Endodermal cell (in vitro differentiated cells): ENCODE results near the gene GNG14. TPM values are rescaled to one million over a fixed set of nuclear protein-coding genes. Genes with fewer than 3 reads are reported as not detected.
"Not testable (repeated sequence)": the region's sequence is repeated elsewhere in the genome, so short reads cannot be mapped to it uniquely, and the experiment has no call there.

Source experiments
- DNase-seq: peaks from one replicate; pipeline ENCODE4 v3.0.0-alpha.2; 2017
- H3K27ac ChIP-seq: 2 replicates; pipeline ENCODE4 v1.5.1; 2013; ENCODE audit warnings: mild to moderate bottlenecking, low read depth, low read length, moderate library complexity
- H3K27me3 ChIP-seq: 2 replicates; pipeline ENCODE4 v1.6.1; 2013; ENCODE audit warnings: mild to moderate bottlenecking, low read length, moderate library complexity; ENCODE audit not compliant: insufficient read depth, control insufficient read depth, poor library complexity, severe bottlenecking
- H3K36me3 ChIP-seq: 2 replicates; pipeline ENCODE4 v1.7.0; 2013; ENCODE audit warnings: mild to moderate bottlenecking, low read length, moderate library complexity; ENCODE audit not compliant: control insufficient read depth, insufficient read depth
- H3K4me1 ChIP-seq: one replicate; pipeline ENCODE4 v1.7.0; 2013; ENCODE audit warnings: low read length; ENCODE audit not compliant: control insufficient read depth, insufficient read depth
- H3K4me3 ChIP-seq: 2 replicates; pipeline ENCODE4 v1.5.1; 2013; ENCODE audit warnings: mild to moderate bottlenecking, low read length, moderate library complexity
- H3K9ac ChIP-seq: 2 replicates; pipeline ENCODE4 v1.6.1; 2013; ENCODE audit warnings: mild to moderate bottlenecking, low read length, moderate library complexity; ENCODE audit not compliant: poor library complexity, severe bottlenecking; ENCODE audit errors: extremely low read depth
- H3K9me3 ChIP-seq: 2 replicates; pipeline ENCODE4 v1.6.1; 2013; ENCODE audit warnings: mild to moderate bottlenecking, low read length, moderate library complexity; ENCODE audit not compliant: control insufficient read depth
- H3K27ac Mint-ChIP-seq: 2 replicates; pipeline ENCODE4 v1.8.0; 2020; ENCODE audit warnings: mixed read lengths
- H3K27me3 Mint-ChIP-seq: 2 replicates; pipeline ENCODE4 v1.8.0; 2021; ENCODE audit warnings: mild to moderate bottlenecking, mixed read lengths; ENCODE audit not compliant: insufficient read depth
- H3K36me3 Mint-ChIP-seq: 2 replicates; pipeline ENCODE4 v1.8.0; 2020; ENCODE audit warnings: low read depth, mixed read lengths
- H3K4me1 Mint-ChIP-seq: 2 replicates; pipeline ENCODE4 v1.8.0; 2020; ENCODE audit warnings: mixed read lengths
- H3K4me3 Mint-ChIP-seq: 2 replicates; pipeline ENCODE4 v1.8.0; 2020; ENCODE audit warnings: mild to moderate bottlenecking, moderate library complexity, mixed read lengths
- H3K9me3 Mint-ChIP-seq: 2 replicates; pipeline ENCODE4 v1.8.0; 2020; ENCODE audit warnings: mild to moderate bottlenecking, mixed read lengths
- CTCF ChIP-seq: fragments of 200-600 bp; sonication (generic); conservative IDR thresholded peaks from 2 replicates; pipeline ENCODE4 v1.5.0; 2021; ENCODE audit warnings: antibody characterized with exemption, mild to moderate bottlenecking
- WGBS, 2 experiments: methylation state at CpG; one replicate each; pipeline versions ENCODE4 v1.1.5 to v1.1.7; 2013; ENCODE audit warnings: missing lambda C conversion rate in 2 of 2, mixed read lengths in 1 of 2; ENCODE audit not compliant: insufficient coverage in 1 of 2, insufficient read length in 1 of 2; 5-methylcytosine and 5-hydroxymethylcytosine counted together
- total RNA-seq, 2 donors: library from RNA; stranded (reverse); fragmentation: NEBNext Ultra II Directional in 1 of 2; extraction: Animal tissue kit (Norgen Biotek cat#: 25700) in 1 of 2; gene quantifications; 2 replicates in 1 of 2; 3 replicates in 1 of 2; pipeline ENCODE4 v1.2.1, GENCODE V29; 2021

The GNG14 gene
- total RNA-seq, 2 donors from 2014 or later, result not detected

- H3K4me3 ChIP-seq, result no peak overlapping the region
- H3K4me1 ChIP-seq, result no peaks in the 10 kb centered on the region
- no peaks in the 10 kb centered on the region for H3K36me3 ChIP-seq
- Mint-ChIP-seq H3K9me3 (peaks cover 9% of the 10 kb centered on the region), H3K27ac (no peak overlapping the region), H3K27me3 (peaks cover 10% of the 10 kb centered on the region), H3K36me3 (peaks cover 11% of the 10 kb centered on the region), H3K4me1 (no peaks in the 10 kb centered on the region), H3K4me3 (no peak overlapping the region)
- no peak for DNase-seq
- H3K27me3 ChIP-seq, result no peaks in the 10 kb centered on the region
- no peak overlapping the region for H3K27ac ChIP-seq
- H3K9ac ChIP-seq, result no peak overlapping the region
- WGBS, 2 experiments, result 88 to 89% methylated on average over 13 of the region's 13 CpGs
- TF ChIP-seq CTCF, result no peak
- H3K9me3 ChIP-seq, result no peaks in the 10 kb centered on the region
Observed at GRCh38 chr19:12641456-12641855, 46.3 kb upstream of the GNG14 start.

GRCh38 chr19:12642506-12642905 is 45.3 kb upstream of the GNG14 start:
- H3K27ac Mint-ChIP-seq, result no peak overlapping the region
- Histone ChIP-seq H3K9me3 (no peaks in the 10 kb centered on the region), H3K27me3 (no peaks in the 10 kb centered on the region), H3K4me3 (no peak overlapping the region), H3K9ac (no peak overlapping the region), H3K36me3 (no peaks in the 10 kb centered on the region), H3K4me1 (no peaks in the 10 kb centered on the region), H3K27ac (no peak overlapping the region)
- DNase-seq, result no peak
- H3K9me3 Mint-ChIP-seq, result peaks cover 9% of the 10 kb centered on the region
- 90 to 98% methylated on average over 10 to 26 of the region's 26 CpGs for WGBS, 2 experiments
- peaks cover 11% of the 10 kb centered on the region for H3K36me3 Mint-ChIP-seq
- H3K27me3 Mint-ChIP-seq, result peaks cover 10% of the 10 kb centered on the region
- no peak overlapping the region for H3K4me3 Mint-ChIP-seq
- H3K4me1 Mint-ChIP-seq, result no peaks in the 10 kb centered on the region
- TF ChIP-seq CTCF, result no peak

GRCh38 chr19:12643716-12644115 is 44.1 kb upstream of the GNG14 start:
- not testable (repeated sequence) for H3K9ac ChIP-seq, H3K27ac Mint-ChIP-seq, H3K9me3 Mint-ChIP-seq, H3K27ac ChIP-seq, H3K9me3 ChIP-seq, H3K27me3 ChIP-seq, H3K4me3 Mint-ChIP-seq, DNase-seq, H3K36me3 ChIP-seq, H3K4me1 ChIP-seq, H3K4me1 Mint-ChIP-seq, H3K4me3 ChIP-seq
- H3K27me3 Mint-ChIP-seq, result peaks cover 10% of the 10 kb centered on the region
- 92 to 95% methylated on average over 4 to 14 of the region's 14 CpGs for WGBS, 2 experiments
- H3K36me3 Mint-ChIP-seq, result peaks cover 16% of the 10 kb centered on the region

GRCh38 chr19:12646551-12646950 is 41.2 kb upstream of the GNG14 start:
- no peak overlapping the region for H3K27ac Mint-ChIP-seq
- WGBS, 2 experiments, result 91 to 94% methylated on average over 7 to 10 of the region's 10 CpGs
- no peaks in the 10 kb centered on the region for H3K4me1 ChIP-seq

More at GRCh38 chr19:12646551-12646950, 41.2 kb upstream of the GNG14 start:
- no peak overlapping the region for H3K4me3 ChIP-seq
- H3K9me3 ChIP-seq, result no peaks in the 10 kb centered on the region
- TF ChIP-seq CTCF, result no peak
- H3K36me3 Mint-ChIP-seq, result peaks cover 33% of the 10 kb centered on the region
- no peak overlapping the region for H3K9ac ChIP-seq
- no peaks in the 10 kb centered on the region for H3K36me3 ChIP-seq
- no peaks in the 10 kb centered on the region for H3K27me3 ChIP-seq
- no peaks in the 10 kb centered on the region for H3K27me3 Mint-ChIP-seq
- no peak for DNase-seq
- peaks cover 1% of the 10 kb centered on the region for H3K9me3 Mint-ChIP-seq
- no peaks in the 10 kb centered on the region for H3K4me1 Mint-ChIP-seq
- H3K27ac ChIP-seq, result no peak overlapping the region
- H3K4me3 Mint-ChIP-seq, result no peak overlapping the region
